ENCODE results near the gene FBXO48.

DNA sequence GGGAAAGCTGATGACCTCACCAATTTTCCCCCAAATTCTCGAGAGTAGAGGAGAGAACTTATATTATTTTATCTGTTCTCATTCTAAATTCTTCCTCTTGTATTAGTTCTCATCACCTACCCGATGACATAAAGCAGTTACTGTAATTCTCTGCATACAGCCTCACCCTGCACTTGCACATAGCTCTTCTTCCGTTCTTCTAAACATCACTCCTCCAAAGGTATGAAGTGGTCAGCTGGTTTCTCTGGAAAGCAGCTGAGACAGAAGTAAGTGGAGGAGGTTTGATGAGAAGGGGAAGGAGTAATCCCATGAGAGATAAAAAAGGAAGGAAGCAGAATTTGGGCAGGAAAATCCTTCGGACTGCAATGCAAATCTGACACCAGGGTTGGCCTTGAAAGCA, 39.0 kb downstream of the FBXO48 start:
- TF ChIP-seq, protein P1, sequence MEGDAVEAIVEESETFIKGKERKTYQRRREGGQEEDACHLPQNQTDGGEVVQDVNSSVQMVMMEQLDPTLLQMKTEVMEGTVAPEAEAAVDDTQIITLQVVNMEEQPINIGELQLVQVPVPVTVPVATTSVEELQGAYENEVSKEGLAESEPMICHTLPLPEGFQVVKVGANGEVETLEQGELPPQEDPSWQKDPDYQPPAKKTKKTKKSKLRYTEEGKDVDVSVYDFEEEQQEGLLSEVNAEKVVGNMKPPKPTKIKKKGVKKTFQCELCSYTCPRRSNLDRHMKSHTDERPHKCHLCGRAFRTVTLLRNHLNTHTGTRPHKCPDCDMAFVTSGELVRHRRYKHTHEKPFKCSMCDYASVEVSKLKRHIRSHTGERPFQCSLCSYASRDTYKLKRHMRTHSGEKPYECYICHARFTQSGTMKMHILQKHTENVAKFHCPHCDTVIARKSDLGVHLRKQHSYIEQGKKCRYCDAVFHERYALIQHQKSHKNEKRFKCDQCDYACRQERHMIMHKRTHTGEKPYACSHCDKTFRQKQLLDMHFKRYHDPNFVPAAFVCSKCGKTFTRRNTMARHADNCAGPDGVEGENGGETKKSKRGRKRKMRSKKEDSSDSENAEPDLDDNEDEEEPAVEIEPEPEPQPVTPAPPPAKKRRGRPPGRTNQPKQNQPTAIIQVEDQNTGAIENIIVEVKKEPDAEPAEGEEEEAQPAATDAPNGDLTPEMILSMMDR (conservative IDR thresholded peaks at IDR 0.05; ENCODE audit: low read length): no peak
- TF ChIP-seq EZH2phosphoT487 (IDR thresholded peaks at IDR 0.05; ENCODE audit: borderline replicate concordance): no peak
